CD4-positive, alpha-beta T cell treated with Interleukin-15 for 1 hour (primary cell): ENCODE data around the gene SPZ1.
A peak's percentile ranks its signal among the peaks of the same experiment; 100 is the strongest.
"Not testable (repeated sequence)": the region's sequence is repeated elsewhere in the genome, so short reads cannot be mapped to it uniquely, and the experiment has no call there.

Experiments
- DNase-seq: peaks from one replicate; pipeline ENCODE4 v3.0.0-alpha.2; 2020

The SPZ1 gene, protein sequence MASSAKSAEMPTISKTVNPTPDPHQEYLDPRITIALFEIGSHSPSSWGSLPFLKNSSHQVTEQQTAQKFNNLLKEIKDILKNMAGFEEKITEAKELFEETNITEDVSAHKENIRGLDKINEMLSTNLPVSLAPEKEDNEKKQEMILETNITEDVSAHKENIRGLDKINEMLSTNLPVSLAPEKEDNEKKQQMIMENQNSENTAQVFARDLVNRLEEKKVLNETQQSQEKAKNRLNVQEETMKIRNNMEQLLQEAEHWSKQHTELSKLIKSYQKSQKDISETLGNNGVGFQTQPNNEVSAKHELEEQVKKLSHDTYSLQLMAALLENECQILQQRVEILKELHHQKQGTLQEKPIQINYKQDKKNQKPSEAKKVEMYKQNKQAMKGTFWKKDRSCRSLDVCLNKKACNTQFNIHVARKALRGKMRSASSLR

GRCh38 chr5:80319702-80320101, at the start of gene SPZ1:
Gene SPZ1 (plus strand): TSS chr5:80320002. CDS start chr5:80320216, 214 bp downstream.
- no peak for DNase-seq

DNA sequence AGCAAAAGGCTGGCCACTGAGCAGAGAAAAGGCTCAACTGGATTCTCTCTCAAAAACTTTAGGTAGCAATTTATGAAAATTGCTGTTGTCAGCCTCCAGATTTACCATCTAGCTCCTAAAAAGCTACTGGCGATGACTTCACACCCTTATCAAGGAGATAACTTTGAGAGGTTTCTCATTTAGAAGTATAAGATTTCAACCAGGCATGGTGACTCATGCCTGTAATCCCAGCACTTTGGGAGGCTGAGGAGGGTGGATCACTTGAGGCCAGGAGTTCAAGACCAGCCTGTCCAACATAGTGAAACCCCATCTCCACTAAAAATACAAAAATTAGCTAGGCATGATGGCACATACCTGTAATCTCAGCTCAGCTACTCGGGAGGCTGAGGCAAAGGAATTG, 49.3 kb upstream of the SPZ1 start:
- DNase-seq: not testable (repeated sequence)

- no peak for DNase-seq
Measured at GRCh38 chr5:80275347-80275746, 44.5 kb upstream of the SPZ1 start.

GRCh38 chr5:80276186-80276585, 43.6 kb upstream of the SPZ1 start:
- DNase-seq: no peak

DNA sequence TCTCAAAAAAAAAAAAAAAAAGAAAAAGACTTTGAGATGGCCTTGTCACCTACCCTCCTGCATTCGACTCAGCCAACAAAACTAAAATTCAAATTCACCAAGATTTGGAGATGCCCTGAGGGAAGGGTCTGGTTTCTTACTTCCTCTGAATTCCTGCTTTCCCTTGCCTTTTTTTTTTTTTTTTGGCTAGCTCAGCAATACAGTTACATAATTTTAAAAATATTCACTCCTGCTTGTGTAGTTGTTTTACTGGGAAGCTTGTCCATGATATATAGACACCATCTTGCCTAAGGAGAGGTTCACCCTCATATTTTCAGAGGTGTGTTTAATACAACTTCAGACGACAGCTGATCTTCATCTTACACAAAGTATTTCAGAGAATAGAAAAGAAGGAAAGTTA, 42.6 kb upstream of the SPZ1 start:
- DNase-seq: no peak

DNA sequence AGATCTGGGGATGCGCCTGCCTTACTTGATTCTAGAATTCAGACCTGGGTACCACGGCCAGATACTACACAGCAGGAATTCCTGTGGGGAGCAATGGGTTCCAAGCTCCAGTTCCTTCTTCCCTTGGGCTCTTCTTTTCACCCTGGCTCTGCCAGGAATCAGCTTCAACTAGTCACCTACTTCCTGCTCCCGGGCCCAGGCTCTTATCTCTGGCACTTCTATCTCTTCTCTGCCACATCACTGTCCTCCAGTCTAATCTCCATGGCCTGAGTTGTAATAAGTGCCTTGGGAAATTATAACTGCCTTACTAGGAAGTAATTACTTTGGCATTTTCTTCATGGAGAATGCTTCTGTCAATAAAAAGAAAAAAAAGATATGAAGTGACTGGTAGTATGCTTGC, 37.7 kb upstream of the SPZ1 start:
- DNase-seq: no peak

GRCh38 chr5:80283360-80283759, 36.4 kb upstream of the SPZ1 start:
- DNase-seq: no peak

DNA sequence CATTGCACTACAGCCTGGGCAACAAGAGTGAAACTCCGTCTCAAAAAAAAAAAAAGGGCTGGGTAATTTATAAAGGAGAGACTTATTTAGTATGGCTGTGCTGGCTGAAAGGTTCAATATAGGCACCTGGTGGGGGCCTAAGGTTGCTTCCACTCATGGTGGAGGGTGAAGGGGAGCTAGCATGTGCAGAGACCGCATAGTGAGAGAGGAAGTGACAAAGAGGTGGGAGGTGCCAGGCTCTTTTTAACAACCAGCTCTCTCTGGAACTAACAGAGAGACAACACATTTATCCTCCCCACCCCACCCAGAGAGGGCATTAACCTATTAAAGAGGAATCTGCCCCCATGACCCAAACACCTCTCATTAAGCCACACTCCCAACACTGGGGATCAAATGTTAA, 35.1 kb upstream of the SPZ1 start:
- peak; percentile 18 for DNase-seq

DNA sequence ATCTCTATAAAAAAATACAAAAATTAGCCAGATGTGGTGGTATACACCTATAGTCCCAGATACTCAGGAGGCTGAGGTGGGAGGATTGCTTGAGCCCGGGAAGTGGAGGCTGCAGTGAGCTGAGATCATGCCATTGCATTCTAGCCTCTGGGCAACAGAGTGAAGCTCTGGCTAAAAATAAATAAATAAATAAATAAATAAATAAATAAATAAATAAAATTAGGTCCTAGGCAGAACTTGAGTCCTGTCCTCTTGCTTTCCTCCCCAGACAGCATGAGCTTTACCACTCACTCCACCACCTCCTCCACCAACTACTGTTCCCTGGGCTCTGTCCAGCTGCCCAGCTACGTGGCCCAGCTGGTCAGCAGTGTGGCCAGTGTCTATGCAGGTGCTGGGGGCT, 31.6 kb upstream of the SPZ1 start:
- DNase-seq: no peak

DNA sequence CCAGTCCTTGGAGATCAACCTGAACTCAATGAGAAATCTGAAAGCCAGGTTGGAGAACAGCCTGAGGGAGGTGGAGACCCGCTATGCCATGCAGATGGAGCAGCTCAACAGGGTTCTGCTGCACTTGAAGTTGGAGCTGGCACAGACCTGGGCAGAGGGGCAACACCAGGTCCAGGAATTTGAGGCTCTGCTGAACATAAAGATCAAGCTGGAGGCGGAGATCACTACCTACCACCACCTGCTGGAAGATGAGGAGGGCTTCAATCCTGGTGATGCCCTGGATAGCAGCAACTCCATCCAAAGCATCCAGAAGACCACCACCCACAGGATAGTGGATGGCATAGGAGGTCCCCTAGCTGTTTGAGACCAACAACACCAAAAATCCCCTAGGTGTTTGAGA, 30.5 kb upstream of the SPZ1 start:
- DNase-seq: no peak

GRCh38 chr5:80291761-80292160, 28.0 kb upstream of the SPZ1 start:
- DNase-seq: no peak

DNA sequence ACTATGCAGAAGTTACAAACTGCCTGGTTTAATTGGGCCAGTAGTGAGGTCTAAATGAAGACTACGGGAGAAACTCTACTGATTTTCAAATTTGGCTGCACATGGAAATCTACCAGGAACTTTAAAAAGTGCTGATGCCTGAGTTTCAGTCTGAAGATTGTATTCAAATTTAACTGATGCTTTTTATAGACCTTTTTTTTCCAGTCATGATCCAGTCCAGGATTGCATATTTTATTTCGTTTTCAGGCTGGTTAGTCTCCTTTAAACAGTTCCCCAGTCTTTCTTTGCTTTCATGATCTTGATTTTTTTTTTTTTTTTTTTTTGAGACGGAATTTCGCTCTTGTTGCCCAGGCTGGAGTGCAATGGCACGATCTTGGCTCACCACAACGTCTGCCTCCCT, 23.7 kb upstream of the SPZ1 start:
- DNase-seq: no peak

DNA sequence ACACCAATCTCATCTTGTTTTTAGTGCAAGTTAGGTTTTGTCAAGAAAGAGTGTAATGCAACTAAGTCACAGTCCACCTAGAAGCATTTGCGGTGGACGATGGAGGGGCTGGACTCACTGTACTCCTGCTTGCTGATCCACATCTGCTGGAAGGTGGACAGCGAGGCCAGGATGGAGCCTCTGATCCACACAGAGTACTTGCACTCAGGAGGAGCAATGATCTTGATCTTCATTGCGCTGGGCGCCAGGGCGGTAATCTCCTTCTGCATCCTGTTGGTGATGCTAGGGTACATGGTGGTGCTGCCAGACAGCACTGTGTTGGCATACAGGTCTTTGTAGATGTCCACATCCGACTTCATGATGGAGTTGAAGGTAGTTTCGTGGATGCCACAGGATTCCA, 20.2 kb upstream of the SPZ1 start:
- no peak for DNase-seq

- DNase-seq: no peak
Measured at GRCh38 chr5:80300125-80300524, 19.7 kb upstream of the SPZ1 start.

- not testable (repeated sequence) for DNase-seq
Measured at GRCh38 chr5:80300796-80301195, 19.0 kb upstream of the SPZ1 start.

DNA sequence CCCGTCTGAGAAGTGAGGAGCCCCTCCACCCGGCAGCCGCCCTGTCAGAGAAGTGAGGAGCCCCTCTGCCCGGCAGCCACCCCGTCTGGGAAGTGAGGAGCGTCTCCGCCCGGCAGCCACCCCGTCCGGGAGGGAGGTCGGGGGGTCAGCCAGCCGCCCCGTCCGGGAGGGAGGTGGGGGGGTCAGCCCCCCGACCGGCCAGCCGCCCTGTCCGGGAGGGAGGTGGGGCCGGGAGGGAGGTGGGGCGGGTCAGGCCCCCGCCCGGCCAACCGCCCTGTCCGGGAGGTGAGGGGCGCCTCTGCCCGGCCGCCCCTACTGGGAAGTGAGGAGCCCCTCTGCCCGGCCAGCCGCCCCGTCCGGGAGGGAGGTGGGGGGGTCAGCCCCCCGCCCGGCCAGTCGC, 18.5 kb upstream of the SPZ1 start:
- DNase-seq: not testable (repeated sequence)

- no peak for DNase-seq
Measured at GRCh38 chr5:80302636-80303035, 17.2 kb upstream of the SPZ1 start.

DNA sequence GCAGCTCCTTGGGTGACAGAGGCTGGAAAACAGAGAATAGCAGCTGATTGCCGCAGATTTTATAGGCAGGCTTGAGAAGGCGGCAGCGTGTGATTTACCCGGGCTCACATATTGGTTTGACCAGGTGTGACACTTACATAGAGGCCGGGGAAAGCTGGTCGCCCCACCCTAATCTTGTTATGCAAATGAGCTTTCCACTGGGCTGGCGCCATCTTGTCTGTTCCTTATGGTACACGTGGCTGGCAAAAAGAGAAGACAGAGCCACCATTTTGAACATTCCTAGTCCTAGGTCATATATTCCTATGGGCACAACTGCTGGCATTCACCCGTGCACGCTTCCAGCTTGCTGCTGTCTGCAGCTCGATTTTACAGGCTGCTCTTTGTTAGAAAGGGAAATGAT, 11.3 kb upstream of the SPZ1 start:
- DNase-seq: no peak

DNA sequence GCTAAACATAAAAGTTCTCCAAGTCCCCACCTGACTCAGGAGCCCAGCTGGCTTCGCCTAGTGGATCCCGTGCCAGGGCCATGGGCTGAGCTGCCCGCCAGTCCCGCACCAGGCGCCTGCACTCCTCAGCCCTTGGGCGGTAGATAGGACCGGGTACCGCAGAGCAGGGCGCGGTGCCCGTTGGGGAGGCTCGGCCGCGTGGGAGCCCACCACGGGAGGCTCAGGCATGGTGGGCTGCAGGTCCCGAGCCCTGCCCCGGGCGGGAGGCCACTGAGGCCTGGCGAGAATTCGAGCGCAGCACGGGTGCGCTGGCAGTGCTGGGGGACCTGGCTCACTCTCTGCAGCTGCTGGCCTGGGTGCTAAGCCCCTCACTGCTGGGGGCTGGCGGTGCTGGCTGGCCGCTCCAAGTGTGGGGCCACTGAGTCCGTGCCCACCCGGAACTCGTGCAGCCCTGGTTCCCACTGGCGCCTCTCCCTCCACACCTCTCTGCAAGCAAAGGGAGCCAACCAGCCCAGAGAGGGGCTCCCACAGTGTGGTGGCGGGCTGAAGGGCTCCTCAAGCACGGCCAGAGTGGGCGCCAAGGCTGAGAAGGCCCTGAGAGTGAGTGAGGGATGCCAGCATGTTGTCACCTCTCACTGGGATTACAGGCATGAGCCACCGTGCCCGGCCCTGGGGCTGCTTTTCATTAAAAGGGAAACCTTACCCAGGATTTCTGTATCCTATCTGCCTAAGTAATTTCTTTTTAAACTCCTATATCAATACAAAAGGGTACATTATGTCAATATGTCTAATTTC, 9.7 kb upstream of the SPZ1 start:
- DNase-seq: no peak

DNA sequence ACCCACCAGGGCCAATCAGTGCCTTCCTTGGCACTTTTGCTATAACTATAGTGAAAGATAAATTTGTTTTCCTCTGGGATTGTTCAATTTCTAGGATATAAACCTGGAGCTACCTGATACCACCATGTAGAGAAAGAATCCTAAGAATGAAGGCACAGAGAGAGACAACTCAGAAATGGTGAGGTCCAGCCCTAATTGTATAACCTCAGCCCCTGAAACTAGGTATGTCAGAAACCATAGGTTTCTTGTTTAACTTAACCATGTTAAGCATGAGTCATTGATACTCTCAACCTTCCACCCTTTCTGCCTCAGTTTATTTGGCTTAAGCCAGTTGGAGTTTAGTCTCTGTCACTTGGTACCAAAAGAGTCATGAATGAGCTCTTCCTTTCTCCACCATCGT, 4.6 kb upstream of the SPZ1 start:
- no peak for DNase-seq

DNA sequence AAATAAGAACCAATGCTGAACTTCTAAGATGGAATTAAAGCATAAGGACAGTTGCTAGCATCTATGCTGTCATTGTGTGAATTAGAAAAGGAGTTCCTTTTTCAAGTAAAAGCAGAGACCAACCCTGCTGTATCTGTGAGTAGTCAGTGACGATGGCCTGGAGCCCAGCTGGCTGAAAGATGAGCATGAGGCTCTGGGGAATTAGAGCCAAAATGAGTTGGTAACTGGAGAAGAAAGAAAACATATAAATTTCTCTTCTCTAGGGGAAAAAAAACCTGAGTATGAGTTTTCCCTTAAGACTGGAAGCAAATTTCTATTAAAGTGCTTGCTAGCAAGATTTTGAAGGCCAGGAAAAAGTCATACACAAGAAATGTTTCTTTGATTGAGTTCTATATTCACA, 1.6 kb upstream of the SPZ1 start:
- DNase-seq: no peak

DNA sequence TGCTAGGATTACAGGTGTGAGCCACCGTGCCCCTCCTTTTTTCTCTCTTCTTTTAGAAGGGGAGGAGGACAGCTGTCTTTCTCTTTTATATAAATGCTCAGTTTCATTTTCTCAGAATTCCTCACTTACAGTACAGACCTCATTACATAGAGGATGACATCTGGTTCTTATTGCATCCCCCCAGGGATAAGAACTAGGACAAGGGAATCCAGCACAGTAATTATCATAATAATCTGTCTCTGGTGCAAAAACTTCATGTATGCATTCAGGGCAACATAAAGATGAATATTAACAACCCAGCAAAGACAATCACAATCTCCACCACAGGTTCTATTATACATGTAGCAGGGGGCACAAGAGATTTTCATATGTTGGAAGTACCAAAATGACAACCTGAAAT, 5.1 kb downstream of the SPZ1 start:
- no peak for DNase-seq

- DNase-seq: no peak
Measured at GRCh38 chr5:80326468-80326867, 6.7 kb downstream of the SPZ1 start.

DNA sequence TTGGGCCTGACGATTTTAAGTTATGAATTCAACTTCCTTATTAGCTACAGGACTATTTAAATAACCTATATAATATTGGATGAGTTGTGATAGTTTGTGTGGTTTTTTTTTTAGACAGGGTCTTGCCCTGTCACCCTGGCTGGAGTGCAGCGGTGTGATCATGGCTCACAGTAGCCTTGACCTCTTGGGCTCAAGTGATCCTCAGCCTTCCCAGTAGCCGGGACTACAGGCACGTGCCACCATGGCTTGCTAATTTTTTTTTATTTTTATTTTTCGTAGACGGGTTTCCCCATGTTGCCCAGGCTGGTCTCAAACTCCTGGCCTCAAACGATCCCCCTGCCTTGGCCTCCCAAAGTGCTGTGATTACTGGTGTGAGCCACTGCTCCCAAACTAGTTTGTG, 17.6 kb downstream of the SPZ1 start:
- DNase-seq: no peak
